DOHH2 (cell line): ENCODE results near the gene TBCD.

ENCODE experiments used
- H3F3A ChIP-seq: fragments of 200-600 bp; sonication (generic), shearing (Covaris generic); 2 replicates; pipeline ENCODE4 v1.6.0; 2016; ENCODE audit warnings: antibody characterized with exemption, mild to moderate bottlenecking; ENCODE audit not compliant: control insufficient read depth, insufficient read depth
- H3K27ac ChIP-seq: fragments of 200-600 bp; sonication (generic); 2 replicates; pipeline ENCODE4 v1.5.1; 2014; ENCODE audit warnings: low read depth, mild to moderate bottlenecking, low read length, moderate library complexity
- H3K27me3 ChIP-seq: fragments of 200-600 bp; sonication (generic); 2 replicates; pipeline ENCODE4 v1.6.1; 2014; ENCODE audit warnings: mild to moderate bottlenecking, low read length, mixed read lengths; ENCODE audit not compliant: control insufficient read depth
- H3K36me3 ChIP-seq: fragments of 200-600 bp; sonication (generic); 2 replicates; pipeline ENCODE4 v1.6.1; 2014; ENCODE audit warnings: mild to moderate bottlenecking, low read length, moderate library complexity, mixed read lengths; ENCODE audit not compliant: control insufficient read depth
- H3K4me1 ChIP-seq: fragments of 200-600 bp; sonication (generic); 2 replicates; pipeline ENCODE4 v1.6.1; 2014; ENCODE audit warnings: mild to moderate bottlenecking, low read length, mixed read lengths; ENCODE audit not compliant: control insufficient read depth
- H3K4me2 ChIP-seq: fragments of 200-600 bp; sonication (generic); 2 replicates; pipeline ENCODE4 v1.6.0; 2014; ENCODE audit warnings: mild to moderate bottlenecking, low read length, moderate library complexity
- H3K4me3 ChIP-seq: fragments of 200-600 bp; sonication (generic); 2 replicates; pipeline ENCODE4 v1.5.1; 2014; ENCODE audit warnings: mild to moderate bottlenecking, low read length, mixed read lengths
- H3K79me2 ChIP-seq: fragments of 200-600 bp; sonication (generic); 2 replicates; pipeline ENCODE4 v1.6.1; 2014; ENCODE audit warnings: mild to moderate bottlenecking, low read length, mixed read lengths; ENCODE audit not compliant: control insufficient read depth
- H3K9me2 ChIP-seq: fragments of 200-600 bp; sonication (generic); replicated peaks from 2 replicates; pipeline ENCODE4 v1.6.1; 2014; ENCODE audit warnings: mild to moderate bottlenecking, low read length, mixed read lengths; ENCODE audit not compliant: control insufficient read depth
- H3K9me3 ChIP-seq: fragments of 200-600 bp; sonication (generic); 2 replicates; pipeline ENCODE4 v1.6.1; 2014; ENCODE audit warnings: antibody characterized with exemption, low read length, mixed read lengths; ENCODE audit not compliant: control insufficient read depth, insufficient read depth
- H4K20me1 ChIP-seq: fragments of 200-600 bp; sonication (generic); 2 replicates; pipeline ENCODE4 v1.6.0; 2014; ENCODE audit warnings: low read depth, mild to moderate bottlenecking, antibody characterized with exemption, low read length, moderate library complexity; ENCODE audit not compliant: control insufficient read depth, insufficient read depth
- EZH2phosphoT487 ChIP-seq: fragments of 200-600 bp; sonication (generic); IDR thresholded peaks from 2 replicates; pipeline ENCODE4 v1.6.1; 2017; ENCODE audit warnings: borderline replicate concordance, mild to moderate bottlenecking, antibody characterized with exemption, low read length, moderate library complexity, mixed read lengths
- TF ChIP-seq, protein P1 (sequence below): fragments of 200-600 bp; sonication (generic); IDR thresholded peaks from one replicate; pipeline ENCODE4 v1.5.1; 2014; ENCODE audit warnings: antibody characterized with exemption, mild to moderate bottlenecking, low read depth, low read length; ENCODE audit not compliant: poor library complexity, severe bottlenecking

Gene TBCD

DNA sequence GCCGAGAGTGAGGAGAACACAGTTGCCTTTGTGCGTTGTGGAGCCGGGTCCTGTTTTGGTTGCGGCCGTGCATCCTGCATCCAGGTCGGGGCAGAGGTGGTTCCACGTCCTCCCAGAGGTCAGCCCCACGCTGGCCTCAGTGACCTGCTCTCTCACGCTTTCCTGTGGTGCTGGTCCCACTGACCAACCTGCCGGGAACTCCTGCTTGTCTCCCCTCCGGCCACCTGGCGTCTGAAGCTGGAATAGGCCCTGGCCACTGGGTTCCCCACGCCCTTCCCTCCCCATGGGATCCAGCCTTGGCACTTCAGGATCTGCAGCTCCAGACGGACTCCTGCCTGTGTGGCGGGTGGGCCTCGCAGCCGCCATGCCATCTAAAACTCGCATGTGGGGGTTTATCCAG is 173.5 kb downstream of the TBCD start:
- Histone ChIP-seq H3F3A (no peaks in the 10 kb centered on the region), H3K4me2 (no peak overlapping the region), H3K4me3 (no peak overlapping the region), H4K20me1 (no peaks in the 10 kb centered on the region), H3K9me3 (no peaks in the 10 kb centered on the region), H3K36me3 (peaks cover 39% of the 10 kb centered on the region), H3K9me2 (no peaks in the 10 kb centered on the region), H3K79me2 (no peaks in the 10 kb centered on the region), H3K27me3 (no peaks in the 10 kb centered on the region), H3K27ac (no peak overlapping the region), H3K4me1 (no peaks in the 10 kb centered on the region)
- no peak for TF ChIP-seq EZH2phosphoT487
- TF ChIP-seq, protein P1, sequence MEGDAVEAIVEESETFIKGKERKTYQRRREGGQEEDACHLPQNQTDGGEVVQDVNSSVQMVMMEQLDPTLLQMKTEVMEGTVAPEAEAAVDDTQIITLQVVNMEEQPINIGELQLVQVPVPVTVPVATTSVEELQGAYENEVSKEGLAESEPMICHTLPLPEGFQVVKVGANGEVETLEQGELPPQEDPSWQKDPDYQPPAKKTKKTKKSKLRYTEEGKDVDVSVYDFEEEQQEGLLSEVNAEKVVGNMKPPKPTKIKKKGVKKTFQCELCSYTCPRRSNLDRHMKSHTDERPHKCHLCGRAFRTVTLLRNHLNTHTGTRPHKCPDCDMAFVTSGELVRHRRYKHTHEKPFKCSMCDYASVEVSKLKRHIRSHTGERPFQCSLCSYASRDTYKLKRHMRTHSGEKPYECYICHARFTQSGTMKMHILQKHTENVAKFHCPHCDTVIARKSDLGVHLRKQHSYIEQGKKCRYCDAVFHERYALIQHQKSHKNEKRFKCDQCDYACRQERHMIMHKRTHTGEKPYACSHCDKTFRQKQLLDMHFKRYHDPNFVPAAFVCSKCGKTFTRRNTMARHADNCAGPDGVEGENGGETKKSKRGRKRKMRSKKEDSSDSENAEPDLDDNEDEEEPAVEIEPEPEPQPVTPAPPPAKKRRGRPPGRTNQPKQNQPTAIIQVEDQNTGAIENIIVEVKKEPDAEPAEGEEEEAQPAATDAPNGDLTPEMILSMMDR = no peak

GRCh38 chr17:82926081-82926480 is 174.2 kb downstream of the TBCD start:
- Histone ChIP-seq H3F3A (no peaks in the 10 kb centered on the region), H3K27ac (no peak overlapping the region), H3K27me3 (no peaks in the 10 kb centered on the region), H3K9me2 (no peaks in the 10 kb centered on the region), H3K9me3 (no peaks in the 10 kb centered on the region), H3K4me3 (no peak overlapping the region), H3K36me3 (peaks cover 46% of the 10 kb centered on the region), H4K20me1 (no peaks in the 10 kb centered on the region), H3K4me1 (no peaks in the 10 kb centered on the region), H3K79me2 (no peaks in the 10 kb centered on the region), H3K4me2 (no peak overlapping the region)
- TF ChIP-seq, protein P1 = no peak
- no peak for TF ChIP-seq EZH2phosphoT487

DNA sequence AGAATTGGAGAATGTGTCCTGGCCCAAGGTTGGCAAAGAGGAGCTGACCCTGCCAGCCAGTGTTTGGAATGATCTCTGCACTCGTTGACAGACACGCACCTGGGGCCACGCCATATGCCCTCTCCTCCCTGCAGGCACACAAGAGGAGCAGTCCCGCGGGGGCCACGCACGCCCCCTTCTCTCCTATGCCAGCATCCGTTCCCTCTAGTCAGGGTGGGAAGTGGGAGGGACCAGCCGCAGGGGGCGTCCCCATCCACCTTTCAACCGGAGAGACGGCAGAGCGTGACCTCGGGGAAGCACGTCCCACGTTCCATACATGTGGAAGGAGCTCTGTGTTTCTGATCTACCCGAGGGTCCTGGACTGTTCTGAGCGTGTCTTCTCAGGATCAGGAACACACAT is 174.9 kb downstream of the TBCD start:
- Histone ChIP-seq H3K4me1 (no peaks in the 10 kb centered on the region), H3F3A (no peaks in the 10 kb centered on the region), H3K27me3 (no peaks in the 10 kb centered on the region), H3K9me2 (no peaks in the 10 kb centered on the region), H3K4me2 (no peak overlapping the region), H4K20me1 (no peaks in the 10 kb centered on the region), H3K36me3 (peaks cover 50% of the 10 kb centered on the region), H3K79me2 (no peaks in the 10 kb centered on the region), H3K9me3 (no peaks in the 10 kb centered on the region), H3K4me3 (no peak overlapping the region), H3K27ac (no peak overlapping the region)
- TF ChIP-seq, protein P1 = no peak
- TF ChIP-seq EZH2phosphoT487 = no peak

DNA sequence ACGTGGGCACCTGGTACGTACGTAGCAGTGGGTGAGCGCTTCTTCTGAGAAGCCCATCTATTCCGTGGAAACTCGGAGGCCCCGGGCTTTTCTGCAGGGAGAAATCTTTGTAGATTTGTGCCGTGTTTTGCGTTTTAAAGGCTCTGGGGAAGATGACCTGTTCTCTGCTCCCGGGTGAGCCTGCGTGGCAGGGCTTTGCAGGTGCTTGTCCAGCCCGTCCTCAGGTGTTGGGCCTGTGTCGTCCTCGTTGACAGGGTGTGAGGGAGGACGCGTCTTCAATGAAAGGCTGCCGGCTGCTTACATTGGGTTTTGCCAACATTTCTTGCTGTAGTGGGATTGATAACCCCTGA is 175.4 kb downstream of the TBCD start:
- H3K4me3 ChIP-seq = no peak overlapping the region
- no peaks in the 10 kb centered on the region for H3K9me2 ChIP-seq
- peaks cover 50% of the 10 kb centered on the region for H3K36me3 ChIP-seq
- no peaks in the 10 kb centered on the region for H3K79me2 ChIP-seq
- H4K20me1 ChIP-seq = no peaks in the 10 kb centered on the region
- no peaks in the 10 kb centered on the region for H3F3A ChIP-seq
- H3K4me1 ChIP-seq = no peaks in the 10 kb centered on the region
- no peak for TF ChIP-seq EZH2phosphoT487
- TF ChIP-seq, protein P1 = no peak
- no peak overlapping the region for H3K27ac ChIP-seq
- no peaks in the 10 kb centered on the region for H3K27me3 ChIP-seq
- no peaks in the 10 kb centered on the region for H3K9me3 ChIP-seq
- no peak overlapping the region for H3K4me2 ChIP-seq
